MG63 (cell line): ENCODE data around the gene LRRFIP1. TPM values are rescaled to one million over a fixed set of nuclear protein-coding genes. Genes with fewer than 3 reads are reported as not detected.

Source experiments
- DNase-seq: peaks from one replicate; pipeline ENCODE4 v3.0.0-alpha.2; 2020
- H3K27me3 ChIP-seq: fragments of 250-450 bp; sonication (Bioruptor Pico); 2 replicates; pipeline ENCODE4 v1.5.1; 2020; ENCODE audit warnings: mild to moderate bottlenecking, moderate library complexity
- H3K36me3 ChIP-seq: fragments of 250-450 bp; sonication (Bioruptor Pico); 2 replicates; pipeline ENCODE4 v1.5.1; 2020; ENCODE audit warnings: mild to moderate bottlenecking, moderate library complexity
- H3K4me3 ChIP-seq: fragments of 250-450 bp; sonication (Bioruptor Pico); 2 replicates; pipeline ENCODE4 v1.5.1; 2020; ENCODE audit warnings: mild to moderate bottlenecking, moderate library complexity
- H3K9me3 ChIP-seq: fragments of 250-450 bp; sonication (Bioruptor Pico); 2 replicates; pipeline ENCODE4 v1.5.1; 2020; ENCODE audit warnings: mild to moderate bottlenecking, moderate library complexity
- total RNA-seq: library from RNA; depleted of rRNA; stranded (reverse); fragments of >200 nt; shearing (Covaris generic); gene quantifications from 2 replicates; pipeline ENCODE4 v1.2.3, GENCODE V29; 2014; ENCODE audit warnings: low replicate concordance

Gene LRRFIP1
- total RNA-seq, 1 experiment from 2014 or later: 33.5 TPM

DNA sequence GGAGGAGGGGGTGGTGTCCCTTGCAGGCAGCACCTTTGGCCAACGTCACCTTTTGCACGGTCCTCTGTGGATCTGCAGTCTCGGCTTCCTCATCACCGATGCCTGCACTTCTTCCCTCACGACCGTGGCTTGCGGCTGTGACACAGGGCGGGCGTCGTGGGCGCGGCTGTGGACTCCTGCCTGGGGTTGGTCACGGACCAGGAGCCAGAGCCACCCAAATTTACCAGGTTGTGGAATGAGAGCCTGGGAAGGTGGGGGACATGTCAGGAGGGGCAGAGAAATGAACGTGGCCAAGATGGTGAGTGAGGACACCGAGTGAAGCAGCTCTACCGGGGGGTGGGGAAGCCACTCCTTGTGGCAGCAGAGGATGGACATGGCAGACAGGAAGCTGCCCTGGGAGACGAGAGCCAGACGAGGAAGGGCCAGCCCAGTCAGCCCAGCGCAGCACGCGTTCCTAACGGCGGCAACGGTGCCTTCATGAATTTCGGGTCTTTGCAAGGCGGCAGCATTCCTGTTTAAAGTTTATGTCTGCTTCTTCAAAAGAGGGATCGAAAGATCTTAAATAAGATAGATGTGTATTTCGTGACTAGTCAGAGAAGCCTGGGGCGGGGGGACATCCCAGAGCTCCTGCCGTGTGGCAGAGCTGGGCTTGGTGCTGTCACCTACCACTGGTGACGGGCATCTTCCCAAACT is 84.2 kb downstream of the LRRFIP1 start:
- Histone ChIP-seq H3K9me3 (no peaks in the 10 kb centered on the region), H3K27me3 (no peaks in the 10 kb centered on the region), H3K4me3 (no peak overlapping the region), H3K36me3 (peaks cover 19% of the 10 kb centered on the region)
- no peak for DNase-seq

- peaks cover 19% of the 10 kb centered on the region for H3K36me3 ChIP-seq
- H3K9me3 ChIP-seq: no peaks in the 10 kb centered on the region
- no peaks in the 10 kb centered on the region for H3K27me3 ChIP-seq
- no peak for DNase-seq
- H3K4me3 ChIP-seq: no peak overlapping the region
Measured at GRCh38 chr2:237712477-237713377, 85.3 kb downstream of the LRRFIP1 start.

- H3K4me3 ChIP-seq: no peak overlapping the region
- peak; percentile 42 for DNase-seq
- no peaks in the 10 kb centered on the region for H3K27me3 ChIP-seq
- H3K36me3 ChIP-seq: peaks cover 14% of the 10 kb centered on the region
- H3K9me3 ChIP-seq: no peaks in the 10 kb centered on the region
Measured at GRCh38 chr2:237714690-237715458, 87.5 kb downstream of the LRRFIP1 start.

DNA sequence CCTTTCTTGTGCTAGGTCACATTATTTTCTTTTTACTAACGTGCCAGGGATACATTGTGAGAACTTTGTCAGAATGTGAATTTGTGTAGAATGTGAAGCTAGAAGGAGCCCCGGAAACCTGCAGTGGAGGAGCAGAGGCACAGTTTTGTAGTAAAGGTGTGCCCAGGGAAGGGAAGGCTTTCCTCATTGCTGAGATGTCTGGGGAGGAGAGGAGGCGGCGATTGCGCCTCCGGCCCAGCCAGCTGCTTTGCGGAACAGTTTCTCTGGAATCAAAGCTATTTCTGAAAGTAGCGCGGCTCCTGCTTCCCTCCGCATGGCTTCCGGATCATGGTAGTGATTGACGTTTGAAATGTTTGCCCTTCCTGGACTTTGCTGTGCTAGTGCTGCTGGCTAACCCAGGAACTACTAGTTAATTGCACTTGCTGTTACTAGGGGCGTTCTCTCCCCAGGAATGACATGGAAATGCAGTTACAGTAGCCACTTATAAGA is 88.1 kb downstream of the LRRFIP1 start:
- Histone ChIP-seq H3K36me3 (peaks cover 18% of the 10 kb centered on the region), H3K9me3 (no peaks in the 10 kb centered on the region), H3K4me3 (no peak overlapping the region), H3K27me3 (no peaks in the 10 kb centered on the region)
- DNase-seq: no peak

DNA sequence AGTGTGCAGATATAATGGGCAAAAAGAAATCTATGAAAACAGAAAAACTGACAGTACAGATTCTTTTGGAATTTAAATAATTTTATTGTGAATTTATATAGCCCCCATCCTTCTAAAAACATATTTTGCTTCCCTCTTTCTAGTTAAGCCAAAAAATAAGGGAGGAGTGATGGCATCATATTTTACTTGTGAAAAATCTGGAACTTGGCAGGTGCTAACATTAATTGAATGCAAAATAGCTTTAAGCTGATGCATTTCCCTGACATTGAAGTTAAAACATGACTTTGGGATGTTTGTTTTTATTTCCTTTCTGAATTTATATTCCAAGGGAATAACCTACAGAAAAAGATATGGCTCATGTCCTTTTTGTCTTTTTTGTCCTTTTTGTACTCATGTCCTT is 88.6 kb downstream of the LRRFIP1 start:
- Histone ChIP-seq H3K27me3 (no peaks in the 10 kb centered on the region), H3K9me3 (no peaks in the 10 kb centered on the region), H3K4me3 (no peak overlapping the region), H3K36me3 (peaks cover 18% of the 10 kb centered on the region)
- DNase-seq: no peak

- no peaks in the 10 kb centered on the region for H3K9me3 ChIP-seq
- no peak for DNase-seq
- H3K4me3 ChIP-seq: no peak overlapping the region
- peaks cover 26% of the 10 kb centered on the region for H3K36me3 ChIP-seq
- no peaks in the 10 kb centered on the region for H3K27me3 ChIP-seq
Measured at GRCh38 chr2:237717366-237718276, 90.2 kb downstream of the LRRFIP1 start.

DNA sequence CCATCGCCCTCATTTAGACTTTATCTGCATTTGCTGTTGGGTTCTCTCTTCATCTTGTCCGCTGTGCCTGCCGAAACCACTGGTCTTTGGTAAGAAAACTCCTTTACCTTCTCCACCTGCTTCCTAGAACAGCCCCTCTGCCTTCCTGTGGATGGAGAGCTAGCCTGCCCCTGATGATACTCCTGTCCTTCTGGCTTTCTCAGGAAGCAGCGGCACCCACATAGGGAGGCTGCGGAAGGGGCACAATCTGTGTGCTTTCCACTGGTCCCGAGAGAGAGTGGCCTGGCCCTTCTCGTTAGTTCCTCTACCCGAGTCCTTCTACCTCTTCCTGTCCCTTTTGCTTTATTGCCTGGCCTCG is 90.9 kb downstream of the LRRFIP1 start:
- no peak overlapping the region for H3K4me3 ChIP-seq
- no peaks in the 10 kb centered on the region for H3K27me3 ChIP-seq
- H3K9me3 ChIP-seq: no peaks in the 10 kb centered on the region
- DNase-seq: no peak
- peaks cover 30% of the 10 kb centered on the region for H3K36me3 ChIP-seq

DNA sequence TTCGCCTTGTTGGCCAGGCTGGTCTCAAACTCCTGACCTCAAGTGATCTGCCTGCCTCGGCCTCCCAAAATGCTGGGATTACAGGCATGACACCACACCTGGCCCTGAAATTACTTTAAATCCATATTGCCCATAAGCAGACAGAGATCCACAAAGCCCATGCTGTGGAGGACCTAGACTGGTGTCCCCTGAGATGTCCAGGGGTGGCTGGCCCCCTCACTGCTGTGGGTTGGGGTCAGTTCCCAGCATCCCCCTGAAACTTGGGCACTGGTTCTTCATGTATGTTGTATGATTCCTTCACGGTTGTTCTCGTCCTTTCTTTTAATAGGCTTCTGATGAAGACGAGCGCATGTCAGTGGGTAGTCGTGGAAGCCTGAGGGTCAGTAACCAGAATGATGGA is 93.1 kb downstream of the LRRFIP1 start:
- no peak overlapping the region for H3K4me3 ChIP-seq
- no peaks in the 10 kb centered on the region for H3K9me3 ChIP-seq
- DNase-seq: no peak
- no peaks in the 10 kb centered on the region for H3K27me3 ChIP-seq
- H3K36me3 ChIP-seq: peaks cover 44% of the 10 kb centered on the region

- DNase-seq: no peak
- peaks cover 49% of the 10 kb centered on the region for H3K36me3 ChIP-seq
Measured at GRCh38 chr2:237720957-237721356, 93.6 kb downstream of the LRRFIP1 start.

DNA sequence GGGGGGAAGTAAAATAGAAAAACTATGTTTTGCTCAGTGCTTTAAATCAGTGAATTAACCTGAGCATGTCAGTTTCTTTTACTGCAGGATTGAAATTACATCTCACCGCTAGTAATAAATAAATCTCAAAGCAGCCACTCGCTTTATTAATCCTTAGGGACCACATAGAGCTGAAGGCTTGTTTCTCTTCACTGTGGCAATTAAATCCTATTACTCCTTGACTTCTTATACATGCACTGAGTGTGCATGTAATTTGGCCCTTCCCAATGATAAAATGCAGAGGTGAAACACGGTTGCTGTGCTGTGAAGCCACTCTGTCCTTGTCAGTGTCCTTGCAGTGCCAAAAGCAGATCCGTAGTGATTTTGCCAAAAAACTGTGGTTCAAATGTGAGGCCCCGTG is 94.1 kb downstream of the LRRFIP1 start:
- H3K27me3 ChIP-seq: no peaks in the 10 kb centered on the region
- H3K4me3 ChIP-seq: no peak overlapping the region
- no peaks in the 10 kb centered on the region for H3K9me3 ChIP-seq
- no peak for DNase-seq
- H3K36me3 ChIP-seq: peaks cover 52% of the 10 kb centered on the region

More at GRCh38 chr2:237720957-237721356, 93.6 kb downstream of the LRRFIP1 start:
- no peaks in the 10 kb centered on the region for H3K9me3 ChIP-seq
- H3K27me3 ChIP-seq: no peaks in the 10 kb centered on the region
- no peak overlapping the region for H3K4me3 ChIP-seq

GRCh38 chr2:237722616-237723015 is 95.2 kb downstream of the LRRFIP1 start:
- no peak for DNase-seq
- Histone ChIP-seq H3K27me3 (no peaks in the 10 kb centered on the region), H3K4me3 (no peak overlapping the region), H3K36me3 (peaks cover 55% of the 10 kb centered on the region), H3K9me3 (no peaks in the 10 kb centered on the region)

DNA sequence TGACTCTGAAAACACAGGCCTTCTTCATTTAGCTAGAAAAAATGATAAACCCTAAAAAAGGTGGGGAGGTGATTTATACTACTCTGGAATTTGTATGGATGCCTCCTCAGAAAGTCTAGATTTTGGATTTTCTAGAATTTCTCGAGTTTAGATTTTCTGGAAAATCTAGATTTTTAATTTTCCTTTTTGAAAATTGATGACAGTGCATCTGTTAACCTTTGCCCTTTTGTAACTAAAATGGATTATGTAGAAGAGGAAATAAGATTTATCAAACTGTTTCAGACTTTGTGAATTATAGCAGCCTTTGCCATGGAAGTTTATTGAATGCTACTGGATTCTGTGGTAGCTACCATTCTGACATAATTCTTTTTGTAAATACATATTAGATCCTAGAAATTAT is 95.6 kb downstream of the LRRFIP1 start:
- no peaks in the 10 kb centered on the region for H3K27me3 ChIP-seq
- H3K9me3 ChIP-seq: no peaks in the 10 kb centered on the region
- DNase-seq: no peak
- no peak overlapping the region for H3K4me3 ChIP-seq
- peaks cover 55% of the 10 kb centered on the region for H3K36me3 ChIP-seq

DNA sequence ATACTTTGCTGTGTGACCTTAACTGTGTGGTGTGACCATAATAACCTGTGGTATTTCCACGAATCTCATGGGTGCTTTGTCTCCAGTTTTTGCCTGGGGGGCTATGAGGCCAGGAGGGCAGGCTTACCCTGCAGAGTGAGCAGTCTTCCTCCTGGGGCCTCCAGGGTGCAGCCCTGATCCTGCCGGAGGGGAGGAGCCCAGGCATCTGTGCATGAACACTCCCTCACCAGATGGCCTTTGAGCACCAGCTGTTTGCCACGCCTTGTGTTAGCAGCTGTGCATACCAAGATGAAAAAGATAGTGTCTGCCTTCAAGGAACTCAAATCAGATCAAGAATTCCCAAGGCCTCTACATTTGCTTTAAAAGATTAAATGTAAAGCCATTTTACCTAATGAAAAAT is 96.2 kb downstream of the LRRFIP1 start:
- Histone ChIP-seq H3K9me3 (no peaks in the 10 kb centered on the region), H3K36me3 (peaks cover 55% of the 10 kb centered on the region), H3K4me3 (no peak overlapping the region), H3K27me3 (no peaks in the 10 kb centered on the region)
- DNase-seq: peak; percentile 54

DNA sequence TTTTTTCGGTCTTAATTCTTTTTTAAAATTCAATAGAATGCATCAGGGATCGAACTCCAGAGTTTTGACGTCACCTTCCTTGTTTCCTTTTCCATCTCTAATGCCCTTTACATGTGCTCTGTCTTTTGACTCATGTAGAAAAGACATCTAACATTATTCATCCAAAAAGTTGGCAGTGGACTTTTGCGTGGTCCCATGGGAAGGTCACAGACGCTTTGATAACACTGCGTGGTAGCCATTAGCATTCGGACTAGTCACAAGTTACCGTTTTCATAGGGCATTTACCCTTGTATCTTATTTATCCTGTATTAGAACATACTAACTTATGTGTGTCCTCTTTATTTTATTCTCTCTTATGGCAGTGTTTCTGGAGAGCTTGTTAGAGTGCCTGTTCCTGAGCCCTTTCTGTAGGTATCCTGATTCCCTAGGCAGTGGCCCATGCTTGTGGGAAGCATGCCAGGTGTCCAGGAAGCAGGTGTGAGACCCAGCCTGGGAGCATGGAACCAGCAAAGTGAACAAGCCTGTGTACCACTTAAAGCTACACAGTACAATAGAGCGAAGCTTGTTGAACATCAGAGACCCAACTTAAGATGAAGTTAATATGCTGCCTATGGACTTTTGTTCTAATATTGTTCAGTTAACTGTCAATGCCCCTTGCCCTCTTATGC is 97.6 kb downstream of the LRRFIP1 start:
- H3K4me3 ChIP-seq: no peak overlapping the region
- H3K36me3 ChIP-seq: peaks cover 55% of the 10 kb centered on the region
- DNase-seq: no peak
- no peaks in the 10 kb centered on the region for H3K9me3 ChIP-seq
- H3K27me3 ChIP-seq: no peaks in the 10 kb centered on the region

GRCh38 chr2:237725661-237726060 is 98.3 kb downstream of the LRRFIP1 start:
- no peak for DNase-seq
- Histone ChIP-seq H3K4me3 (no peak overlapping the region), H3K9me3 (no peaks in the 10 kb centered on the region), H3K27me3 (no peaks in the 10 kb centered on the region), H3K36me3 (peaks cover 49% of the 10 kb centered on the region)

DNA sequence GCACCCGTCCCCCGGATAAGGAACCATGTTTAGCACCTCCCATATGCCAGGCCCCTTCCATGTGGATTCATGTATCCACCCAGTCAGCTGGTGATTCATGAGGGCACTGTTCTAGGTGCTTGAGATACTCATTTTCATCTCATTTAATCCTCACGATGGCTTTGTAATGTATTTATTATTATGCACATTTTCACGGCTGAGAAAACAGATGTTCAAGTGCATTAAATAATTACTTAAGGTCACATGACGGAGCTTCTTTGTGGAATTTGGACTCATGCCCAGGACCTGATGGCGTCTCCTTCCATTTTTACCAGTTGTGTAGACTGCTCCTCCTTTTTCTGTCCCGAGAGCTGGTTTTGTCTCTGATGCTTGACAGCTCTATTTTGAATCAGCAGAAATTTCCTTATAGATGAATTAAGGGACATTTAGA is 99.0 kb downstream of the LRRFIP1 start:
- DNase-seq: no peak
- H3K9me3 ChIP-seq: no peaks in the 10 kb centered on the region
- H3K36me3 ChIP-seq: peaks cover 41% of the 10 kb centered on the region
- H3K4me3 ChIP-seq: no peak overlapping the region
- H3K27me3 ChIP-seq: no peaks in the 10 kb centered on the region
